ENCODE data around the gene CNTN4. TPM values are rescaled to one million over a fixed set of nuclear protein-coding genes. Genes with fewer than 3 reads are reported as not detected.

Gene CNTN4
- polyA plus RNA-seq, 1 donor (not counting 4 experiments of a cell fraction or from before 2014, with no cell fraction given) = not detected

DNA sequence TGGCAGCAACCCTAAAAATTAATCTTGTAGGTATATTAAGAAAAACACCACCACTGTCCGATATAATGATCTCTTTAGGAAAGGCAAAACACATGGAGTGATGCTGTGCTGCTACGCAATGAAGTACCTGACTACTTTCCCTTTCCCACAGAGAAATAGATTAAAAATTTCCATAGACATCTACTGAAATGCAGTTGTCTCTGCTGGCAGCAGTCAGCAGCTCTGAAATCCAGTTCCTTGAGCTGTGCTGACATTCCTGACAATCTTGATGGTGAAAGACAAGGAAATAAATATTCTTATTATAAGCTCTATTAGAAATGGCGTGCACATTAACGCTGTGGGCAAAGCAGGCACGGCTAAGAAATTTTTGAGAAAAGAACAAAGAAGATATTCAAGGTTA is 723.9 kb downstream of the CNTN4 start:
- Histone ChIP-seq H4K20me1 (ENCODE audit: control insufficient read depth, extremely low read depth, insufficient read depth, low read length) (no peaks in the 10 kb centered on the region), H3K9me3 (ENCODE audit: control insufficient read depth, low read depth, low read length) (no peaks in the 10 kb centered on the region), H2AFZ (ENCODE audit: control insufficient read depth, low read length) (no peak overlapping the region), H3K4me1 (ENCODE audit: control insufficient read depth, extremely low read depth, insufficient read depth, low read length) (no peaks in the 10 kb centered on the region), H3K9ac (ENCODE audit: control insufficient read depth, extremely low read depth, insufficient read depth, low read length) (no peak overlapping the region), H3K27me3 (ENCODE audit: control insufficient read depth, extremely low read depth, insufficient read depth, low read length) (no peaks in the 10 kb centered on the region), H3K4me3 (ENCODE audit: control insufficient read depth in 2 of 3, extremely low read depth in 1 of 3, insufficient read depth in 2 of 3, low read depth in 1 of 3, low read length in 3 of 3) (no peak overlapping the region), H3K79me2 (ENCODE audit: control insufficient read depth, insufficient read depth, low read length) (no peaks in the 10 kb centered on the region), H3K27ac (ENCODE audit: control insufficient read depth, insufficient read depth, low read length) (no peak overlapping the region), H3K36me3 (ENCODE audit: control insufficient read depth in 2 of 2, extremely low read depth in 1 of 2, insufficient read depth in 2 of 2, low read length in 2 of 2) (no peaks in the 10 kb centered on the region), H3K9me1 (ENCODE audit: control insufficient read depth, extremely low read depth, insufficient read depth, low read length) (no peaks in the 10 kb centered on the region), H3K4me2 (ENCODE audit: control insufficient read depth, extremely low read depth, insufficient read depth, low read depth, low read length) (no peak overlapping the region)
- FAIRE-seq = no peak
- dilution Hi-C loops (cut with MboI; ENCODE audit: extremely low pct_ligation_motif_present, low sequenced_read_pairs) = no loop called here
- TF ChIP-seq, protein P1, sequence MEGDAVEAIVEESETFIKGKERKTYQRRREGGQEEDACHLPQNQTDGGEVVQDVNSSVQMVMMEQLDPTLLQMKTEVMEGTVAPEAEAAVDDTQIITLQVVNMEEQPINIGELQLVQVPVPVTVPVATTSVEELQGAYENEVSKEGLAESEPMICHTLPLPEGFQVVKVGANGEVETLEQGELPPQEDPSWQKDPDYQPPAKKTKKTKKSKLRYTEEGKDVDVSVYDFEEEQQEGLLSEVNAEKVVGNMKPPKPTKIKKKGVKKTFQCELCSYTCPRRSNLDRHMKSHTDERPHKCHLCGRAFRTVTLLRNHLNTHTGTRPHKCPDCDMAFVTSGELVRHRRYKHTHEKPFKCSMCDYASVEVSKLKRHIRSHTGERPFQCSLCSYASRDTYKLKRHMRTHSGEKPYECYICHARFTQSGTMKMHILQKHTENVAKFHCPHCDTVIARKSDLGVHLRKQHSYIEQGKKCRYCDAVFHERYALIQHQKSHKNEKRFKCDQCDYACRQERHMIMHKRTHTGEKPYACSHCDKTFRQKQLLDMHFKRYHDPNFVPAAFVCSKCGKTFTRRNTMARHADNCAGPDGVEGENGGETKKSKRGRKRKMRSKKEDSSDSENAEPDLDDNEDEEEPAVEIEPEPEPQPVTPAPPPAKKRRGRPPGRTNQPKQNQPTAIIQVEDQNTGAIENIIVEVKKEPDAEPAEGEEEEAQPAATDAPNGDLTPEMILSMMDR (optimal IDR thresholded peaks at IDR 0.05 in 1 of 3, IDR thresholded peaks at IDR 0.05 in 1 of 3, conservative IDR thresholded peaks at IDR 0.05 in 1 of 3; ENCODE audit: extremely low read depth in 1 of 3, insufficient read depth in 2 of 3, low read length in 3 of 3) = no peak
- TF ChIP-seq EZH2 (IDR thresholded peaks at IDR 0.05; ENCODE audit: low read length) = no peak
- no peak for DNase-seq (ENCODE audit: low read depth, low spot score)

DNA sequence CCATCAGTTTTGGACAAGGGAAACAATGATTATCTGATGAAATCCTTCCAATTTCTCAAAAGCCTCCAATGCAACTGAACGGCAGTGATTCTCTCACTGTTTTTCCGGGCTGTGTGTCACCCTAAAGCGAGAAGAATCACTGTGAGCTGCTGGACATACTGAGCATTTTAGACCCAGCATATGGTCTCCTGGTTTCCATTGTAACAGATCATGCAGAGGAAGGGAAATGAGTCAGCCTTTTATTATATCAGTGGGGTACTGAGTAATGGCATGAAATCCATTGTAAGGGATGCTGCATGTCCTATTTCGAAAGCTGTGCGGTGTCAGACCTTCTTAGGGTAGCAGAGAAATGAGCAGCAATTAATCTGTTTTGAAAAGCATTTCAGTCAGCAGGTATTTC is 724.4 kb downstream of the CNTN4 start:
- Histone ChIP-seq H3K27ac (ENCODE audit: control insufficient read depth, insufficient read depth, low read length) (no peak overlapping the region), H4K20me1 (ENCODE audit: control insufficient read depth, extremely low read depth, insufficient read depth, low read length) (no peaks in the 10 kb centered on the region), H3K9ac (ENCODE audit: control insufficient read depth, extremely low read depth, insufficient read depth, low read length) (no peak overlapping the region), H3K4me2 (ENCODE audit: control insufficient read depth, extremely low read depth, insufficient read depth, low read depth, low read length) (no peak overlapping the region), H3K36me3 (ENCODE audit: control insufficient read depth in 2 of 2, extremely low read depth in 1 of 2, insufficient read depth in 2 of 2, low read length in 2 of 2) (no peaks in the 10 kb centered on the region), H3K9me1 (ENCODE audit: control insufficient read depth, extremely low read depth, insufficient read depth, low read length) (no peaks in the 10 kb centered on the region), H3K27me3 (ENCODE audit: control insufficient read depth, extremely low read depth, insufficient read depth, low read length) (no peaks in the 10 kb centered on the region), H3K79me2 (ENCODE audit: control insufficient read depth, insufficient read depth, low read length) (no peaks in the 10 kb centered on the region), H3K4me3 (ENCODE audit: control insufficient read depth in 2 of 3, extremely low read depth in 1 of 3, insufficient read depth in 2 of 3, low read depth in 1 of 3, low read length in 3 of 3) (no peak overlapping the region), H3K4me1 (ENCODE audit: control insufficient read depth, extremely low read depth, insufficient read depth, low read length) (no peaks in the 10 kb centered on the region), H3K9me3 (ENCODE audit: control insufficient read depth, low read depth, low read length) (no peaks in the 10 kb centered on the region), H2AFZ (ENCODE audit: control insufficient read depth, low read length) (no peak overlapping the region)
- DNase-seq (ENCODE audit: low read depth, low spot score) = no peak
- TF ChIP-seq, protein P1 (optimal IDR thresholded peaks at IDR 0.05 in 1 of 3, IDR thresholded peaks at IDR 0.05 in 1 of 3, conservative IDR thresholded peaks at IDR 0.05 in 1 of 3; ENCODE audit: extremely low read depth in 1 of 3, insufficient read depth in 2 of 3, low read length in 3 of 3) = no peak
- no peak for TF ChIP-seq EZH2 (IDR thresholded peaks at IDR 0.05; ENCODE audit: low read length)
- dilution Hi-C loops (cut with MboI; ENCODE audit: extremely low pct_ligation_motif_present, low sequenced_read_pairs) = no loop called here
- FAIRE-seq = no peak

All from keratinocyte (primary cell).